Stomach (tissue), 9 donors: Measurements from ENCODE around the gene RDH16. TPM values are rescaled to one million over a fixed set of nuclear protein-coding genes. Genes with fewer than 3 reads are reported as not detected.
"Not testable (repeated sequence)": the region's sequence is repeated elsewhere in the genome, so short reads cannot be mapped to it uniquely, and the experiment has no call there.

ENCODE experiments used
- DNase-seq, 2 donors: peaks; one replicate each; pipeline versions ENCODE4 v3.0.0 to v3.0.0-alpha.2; 2013 to 2019
- H3K27ac ChIP-seq, 5 donors: fragments of 200-600 bp in 4 of 5; sonication (generic) in 4 of 5; one replicate each; pipeline ENCODE4 v1.5.1; 2013 to 2019; ENCODE audit warnings: mild to moderate bottlenecking in 1 of 5, moderate library complexity in 1 of 5
- H3K27me3 ChIP-seq, 3 donors: fragments of 200-600 bp; sonication (generic); one replicate each; pipeline ENCODE4 v1.5.1; 2017 to 2019; ENCODE audit warnings: mixed run types in 1 of 3
- H3K36me3 ChIP-seq, 4 donors: fragments of 200-600 bp; sonication (generic); 1 replicate in 3 of 4; 2 replicates in 1 of 4; pipeline ENCODE4 v1.5.1; 2016 to 2019
- H3K4me1 ChIP-seq, 4 donors: fragments of 200-600 bp; sonication (generic); one replicate each; pipeline ENCODE4 v1.5.1; 2016 to 2019
- H3K4me3 ChIP-seq, 4 donors: fragments of 200-600 bp; sonication (generic) in 3 of 4; one replicate each; pipeline ENCODE4 v1.5.1; 2016 to 2019; ENCODE audit warnings: mild to moderate bottlenecking in 1 of 4
- H3K9me3 ChIP-seq, 4 donors: fragments of 200-600 bp; sonication (generic); one replicate each; pipeline ENCODE4 v1.5.1; 2016 to 2019
- CTCF ChIP-seq, 7 experiments: fragments of 450-650 bp in 4 of 7; fragments of 200-600 bp in 3 of 7; sonication (generic) in 3 of 7; IDR thresholded peaks; one replicate each; pipeline ENCODE4 v1.5.1; 2016 to 2019; ENCODE audit warnings: antibody characterized with exemption in 7 of 7, control low read depth in 2 of 7, mild to moderate bottlenecking in 1 of 7
- EP300 ChIP-seq: sonication (generic); formaldehyde crosslinking; IDR thresholded peaks from one replicate; pipeline ENCODE4 v1.6.1; 2017; ENCODE audit warnings: antibody characterized with exemption
- POLR2A ChIP-seq, 4 donors: fragments of 450-650 bp; IDR thresholded peaks; one replicate each; pipeline ENCODE4 v1.6.1; 2016; ENCODE audit warnings: antibody characterized with exemption in 4 of 4, control low read depth in 2 of 4, mild to moderate bottlenecking in 1 of 4, moderate library complexity in 1 of 4
- POLR2AphosphoS5 ChIP-seq, 3 donors: sonication (generic); formaldehyde crosslinking; IDR thresholded peaks; one replicate each; pipeline ENCODE4 v1.6.1; 2016; ENCODE audit warnings: antibody characterized with exemption in 3 of 3
- WGBS, 5 donors: extraction: QIAGEN DNeasy Blood & Tissue Kit in 3 of 5; methylation state at CpG; one replicate each; pipeline versions ENCODE4 v1.1.5 to v1.1.7; 2013 to 2018; 5-methylcytosine and 5-hydroxymethylcytosine counted together
- intact Hi-C: fragments of 100-400 bp; cut with DNase I; formaldehyde crosslinking; loops from one replicate; pipeline ENCODE4 v1.15.1; 2023; ENCODE audit warnings: low total_unique reads
- polyA plus RNA-seq, 3 donors: library from polyadenylated mRNA; stranded (reverse); fragments of 200-250 nt; gene quantifications; one replicate each; pipeline ENCODE4 v1.2.3, GENCODE V29; 2013
- total RNA-seq, 5 donors: library from RNA; depleted of rRNA; stranded (reverse); fragments of >200 nt; gene quantifications; one replicate each; pipeline versions ENCODE4 v1.1.0 to v1.2.3, GENCODE V29; 2014 to 2016
- donor health status: healthy with polysubstance abuse.
- donor health status: Bipolar disorder and iron deficiency.
- donor health status: healthy.

RDH16 gene
- total and polyA plus RNA-seq, 8 donors: 0.37 to 1.0 (median 0.68) TPM; not detected in 5

- intact Hi-C loops: no loop called here
- TF ChIP-seq POLR2A (IDR thresholded peaks at IDR 0.05): no peak
- no peak for TF ChIP-seq POLR2AphosphoS5 (IDR thresholded peaks at IDR 0.05)
- no peaks in the 10 kb centered on the region for H3K36me3 ChIP-seq
- no peak overlapping the region for H3K27ac ChIP-seq
- DNase-seq: no peak
- H3K4me3 ChIP-seq: no peak overlapping the region
- H3K4me1 ChIP-seq: peaks cover 0 to 15% (median 0%) of the 10 kb centered on the region in 4 donors
- H3K27me3 ChIP-seq: no peaks in the 10 kb centered on the region
- no peaks in the 10 kb centered on the region for H3K9me3 ChIP-seq
- WGBS, 5 donors: 50 to 70% (median 60%) methylated on average over 3 of the region's 3 CpGs
Measured at GRCh38 chr12:56928262-56928661, 29.1 kb downstream of the RDH16 start.

- 85 to 94% (median 91%) methylated on average over 4 of the region's 4 CpGs for WGBS, 5 donors
- intact Hi-C loops: no loop called here
- no peak for DNase-seq
Measured at GRCh38 chr12:56927281-56927680, 30.1 kb downstream of the RDH16 start.

DNA sequence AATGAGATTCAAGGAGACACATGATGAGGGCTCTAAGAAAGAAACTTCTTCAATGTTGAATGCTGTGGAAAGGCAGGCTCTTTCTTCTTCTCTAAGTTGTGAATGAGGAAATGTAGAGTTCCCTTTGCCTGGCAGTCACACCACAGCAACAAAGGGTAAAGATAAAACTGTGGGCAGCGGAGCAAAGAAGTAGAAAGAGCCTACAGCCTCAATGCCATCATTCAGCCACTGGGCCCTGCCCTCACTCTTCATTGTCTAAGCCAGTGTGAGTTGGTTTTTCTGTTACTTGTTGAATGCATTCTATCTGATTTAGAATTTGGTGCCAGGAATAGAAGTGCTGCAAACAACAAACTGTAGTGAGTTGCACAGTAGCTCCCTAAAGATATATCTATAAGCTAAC, 35.4 kb downstream of the RDH16 start:
- 48 to 71% (median 59%) methylated on average over 1 of the region's 1 CpG for WGBS, 5 donors
- no peak for DNase-seq
- no peaks in the 10 kb centered on the region for H3K36me3 ChIP-seq
- H3K9me3 ChIP-seq: peaks cover 0 to 9% (median 0%) of the 10 kb centered on the region in 4 donors
- no peaks in the 10 kb centered on the region for H3K27me3 ChIP-seq
- TF ChIP-seq POLR2AphosphoS5 (IDR thresholded peaks at IDR 0.05) (no peak), CTCF (IDR thresholded peaks at IDR 0.05) (no peak), EP300 (no peak), POLR2A (IDR thresholded peaks at IDR 0.05) (no peak)
- no peak overlapping the region for H3K27ac ChIP-seq
- intact Hi-C loops: no loop called here
- no peaks in the 10 kb centered on the region for H3K4me1 ChIP-seq
- no peak overlapping the region for H3K4me3 ChIP-seq

More at GRCh38 chr12:56927281-56927680, 30.1 kb downstream of the RDH16 start:
- peaks cover 0 to 9% (median 0%) of the 10 kb centered on the region in 4 donors for H3K4me1 ChIP-seq
- H3K4me3 ChIP-seq: no peak overlapping the region
- H3K9me3 ChIP-seq: no peaks in the 10 kb centered on the region
- no peaks in the 10 kb centered on the region for H3K27me3 ChIP-seq
- H3K36me3 ChIP-seq: no peaks in the 10 kb centered on the region
- no peak overlapping the region for H3K27ac ChIP-seq
- TF ChIP-seq EP300: no peak
- TF ChIP-seq POLR2A (IDR thresholded peaks at IDR 0.05): no peak
- TF ChIP-seq POLR2AphosphoS5 (IDR thresholded peaks at IDR 0.05): no peak
- no peak for TF ChIP-seq CTCF (IDR thresholded peaks at IDR 0.05)

GRCh38 chr12:56921346-56921745, 36.1 kb downstream of the RDH16 start:
- Histone ChIP-seq H3K4me3 (no peak overlapping the region), H3K27me3 (no peaks in the 10 kb centered on the region), H3K27ac (no peak overlapping the region), H3K9me3 (peaks cover 0 to 9% (median 0%) of the 10 kb centered on the region in 4 donors), H3K4me1 (peaks cover 0 to 3% (median 0%) of the 10 kb centered on the region in 4 donors), H3K36me3 (no peaks in the 10 kb centered on the region)
- no peak for DNase-seq
- intact Hi-C loops: no loop called here
- TF ChIP-seq POLR2A (IDR thresholded peaks at IDR 0.05): no peak
- TF ChIP-seq POLR2AphosphoS5 (IDR thresholded peaks at IDR 0.05): no peak
- no peak for TF ChIP-seq CTCF (IDR thresholded peaks at IDR 0.05)
- no peak for TF ChIP-seq EP300
- 62 to 86% (median 80%) methylated on average over 1 of the region's 1 CpG for WGBS, 5 donors

DNA sequence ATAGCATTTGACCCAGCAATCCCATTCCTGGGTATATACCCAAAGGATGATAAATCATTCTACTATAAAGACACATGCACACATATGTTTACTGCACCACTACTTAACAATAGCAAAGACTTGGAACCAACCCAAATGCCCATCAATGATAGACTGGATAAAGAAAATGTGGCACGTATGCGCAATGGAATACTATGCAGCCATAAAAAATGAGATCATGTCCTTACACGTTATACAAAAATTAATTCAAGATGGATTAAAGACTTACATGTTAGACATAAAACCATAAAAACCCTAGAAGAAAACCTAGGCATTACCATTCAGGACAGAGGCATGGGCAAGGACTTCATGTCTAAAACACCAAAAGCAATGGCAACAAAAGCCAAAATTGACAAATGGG, 39.3 kb downstream of the RDH16 start:
- intact Hi-C loops, H3K27ac ChIP-seq, H3K27me3 ChIP-seq, H3K9me3 ChIP-seq, H3K4me1 ChIP-seq, H3K4me3 ChIP-seq, DNase-seq, H3K36me3 ChIP-seq: not testable (repeated sequence)
- 86 to 93% (median 92%) methylated on average over 3 of the region's 3 CpGs for WGBS, 5 donors
